Choroid plexus epithelial cell (primary cell): ENCODE results near the gene SPPL2C.

Source experiments
- DNase-seq: peaks from one replicate; pipeline ENCODE4 v3.0.0-alpha.2; 2010; ENCODE audit warnings: low read depth
- H3K4me3 ChIP-seq: 2 replicates; pipeline ENCODE4 v1.5.1; 2011; ENCODE audit warnings: low read depth, mild to moderate bottlenecking, control low read depth, low read length, moderate library complexity
- CTCF ChIP-seq: conservative IDR thresholded peaks from 2 replicates; pipeline ENCODE4 v1.5.1; 2011; ENCODE audit warnings: low read depth, mild to moderate bottlenecking, control low read depth, inconsistent platforms, low read length, moderate library complexity

Gene SPPL2C

GRCh38 chr17:45841883-45842525 is 2.7 kb upstream of the SPPL2C start:
- DNase-seq, result peak; percentile 4
- TF ChIP-seq CTCF, result no peak

GRCh38 chr17:45843722-45844121 is 959 bp upstream of the SPPL2C start:
- no peak overlapping the region for H3K4me3 ChIP-seq
- DNase-seq, result no peak
- no peak for TF ChIP-seq CTCF

More at GRCh38 chr17:45841883-45842525, 2.7 kb upstream of the SPPL2C start:
- H3K4me3 ChIP-seq, result no peak overlapping the region

- H3K4me3 ChIP-seq, result no peak overlapping the region
- no peak for DNase-seq
- no peak for TF ChIP-seq CTCF
Measured at GRCh38 chr17:45845376-45846185, 900 bp downstream of the SPPL2C start.

GRCh38 chr17:45846223-45846622 is 1.5 kb downstream of the SPPL2C start:
- DNase-seq, result no peak
- TF ChIP-seq CTCF, result no peak
- H3K4me3 ChIP-seq, result no peak overlapping the region

GRCh38 chr17:45846646-45847045 is 2.0 kb downstream of the SPPL2C start:
- no peak for DNase-seq
- TF ChIP-seq CTCF, result no peak
- H3K4me3 ChIP-seq, result no peak overlapping the region

- H3K4me3 ChIP-seq, result no peak overlapping the region
- DNase-seq, result no peak
- TF ChIP-seq CTCF, result no peak
Measured at GRCh38 chr17:45847101-45847500, 2.4 kb downstream of the SPPL2C start.
